Measurements from ENCODE around the gene CDC20.
"Not testable (repeated sequence)": the region's sequence is repeated elsewhere in the genome, so short reads cannot be mapped to it uniquely, and the experiment has no call there.

The CDC20 gene

DNA sequence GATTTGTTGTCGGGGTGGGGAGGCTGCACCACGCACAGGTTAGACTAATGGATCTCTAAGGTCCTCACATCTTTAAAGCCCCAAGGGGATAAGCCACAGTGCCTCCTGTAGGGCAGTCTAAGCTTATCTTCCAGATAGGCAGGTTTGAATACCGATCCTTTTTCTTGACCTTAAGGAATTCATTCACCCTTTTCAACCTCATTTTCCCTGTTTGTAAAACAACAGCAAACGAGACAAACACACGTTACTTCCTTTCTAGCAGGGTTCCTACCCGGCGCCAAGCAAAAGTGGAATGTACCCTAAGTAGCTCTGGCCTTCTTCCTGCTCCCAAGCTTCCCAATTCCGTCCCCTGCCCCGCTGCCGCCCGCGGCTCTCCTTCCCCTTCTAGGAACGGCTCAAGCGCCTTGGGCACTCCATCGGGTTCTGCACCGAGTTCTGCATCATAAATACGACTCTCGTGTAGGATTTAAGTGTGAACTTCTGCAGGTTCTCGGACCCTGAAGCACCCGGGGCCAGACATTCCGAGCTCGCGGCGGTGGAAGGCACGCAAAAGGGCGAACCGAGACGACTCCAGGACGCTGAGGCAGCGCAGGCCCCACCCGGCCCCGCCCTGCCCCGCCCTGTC is 548 bp upstream of the CDC20 start:
- DNase-seq (ENCODE audit: low read depth in 2 of 2) = no peak

GRCh38 chr1:43359696-43360095 is 915 bp downstream of the CDC20 start:
- DNase-seq (ENCODE audit: low read depth in 2 of 2) = no peak

- DNase-seq (ENCODE audit: low read depth in 2 of 2) = no peak
Measured at GRCh38 chr1:43360616-43361015, 1.8 kb downstream of the CDC20 start.

DNA sequence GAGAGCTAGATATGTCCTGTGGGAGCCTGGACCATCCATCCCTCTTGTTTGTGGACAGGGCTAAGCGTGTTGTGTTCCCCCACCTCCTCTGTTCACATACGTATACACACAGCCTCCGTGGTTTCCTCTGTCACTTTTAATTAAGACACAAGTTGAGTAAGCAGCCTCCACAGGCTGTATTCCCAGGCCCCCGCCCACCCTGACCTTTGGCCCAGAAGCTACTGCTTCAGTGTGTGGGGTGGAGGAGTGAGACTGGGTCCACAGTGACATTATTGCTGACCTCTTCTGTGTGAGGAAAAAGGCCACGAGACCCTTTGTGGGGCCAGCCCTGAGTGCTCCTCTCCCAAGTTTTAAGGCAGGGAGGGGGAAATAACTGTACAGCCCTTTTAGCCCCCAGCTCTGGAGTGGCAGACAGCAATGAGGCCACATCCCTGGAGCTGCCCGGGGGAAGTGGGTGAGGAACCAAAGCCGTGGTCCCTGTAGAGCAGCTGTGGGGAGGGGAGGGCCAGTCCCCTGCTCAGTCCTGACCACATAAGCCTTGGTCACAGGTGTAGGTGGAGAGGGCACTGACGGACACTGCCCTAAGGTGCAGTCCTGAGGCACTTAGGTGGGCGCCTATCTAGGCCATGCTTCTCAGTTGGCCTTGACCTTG is 4.6 kb downstream of the CDC20 start:
- DNase-seq (ENCODE audit: low read depth in 2 of 2) = no peak

- no peak for DNase-seq (ENCODE audit: low read depth in 2 of 2)
Measured at GRCh38 chr1:43363935-43364525, 5.2 kb downstream of the CDC20 start.

DNA sequence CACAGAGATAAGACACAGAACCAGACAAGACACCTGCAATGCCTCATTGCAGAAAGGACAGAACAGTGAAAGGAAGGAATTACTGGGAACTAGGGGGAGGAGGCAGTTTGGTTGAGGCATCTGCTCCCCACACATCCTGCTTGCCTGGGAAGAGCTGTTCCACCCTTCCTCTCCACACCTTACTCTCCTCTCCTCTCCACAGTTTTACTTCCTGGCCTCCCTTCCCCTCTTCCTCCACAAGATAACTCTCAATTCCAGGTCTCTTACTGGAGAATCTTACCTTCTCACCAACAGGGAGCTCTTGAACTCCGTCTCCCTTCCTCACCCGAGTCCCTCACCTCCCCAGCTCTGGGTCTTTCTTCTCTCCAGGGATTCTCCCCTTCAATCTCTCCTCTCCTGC is 6.9 kb downstream of the CDC20 start:
- DNase-seq (ENCODE audit: low read depth in 2 of 2) = no peak

GRCh38 chr1:43366179-43366578 is 7.4 kb downstream of the CDC20 start:
- DNase-seq (ENCODE audit: low read depth in 2 of 2) = no peak

DNA sequence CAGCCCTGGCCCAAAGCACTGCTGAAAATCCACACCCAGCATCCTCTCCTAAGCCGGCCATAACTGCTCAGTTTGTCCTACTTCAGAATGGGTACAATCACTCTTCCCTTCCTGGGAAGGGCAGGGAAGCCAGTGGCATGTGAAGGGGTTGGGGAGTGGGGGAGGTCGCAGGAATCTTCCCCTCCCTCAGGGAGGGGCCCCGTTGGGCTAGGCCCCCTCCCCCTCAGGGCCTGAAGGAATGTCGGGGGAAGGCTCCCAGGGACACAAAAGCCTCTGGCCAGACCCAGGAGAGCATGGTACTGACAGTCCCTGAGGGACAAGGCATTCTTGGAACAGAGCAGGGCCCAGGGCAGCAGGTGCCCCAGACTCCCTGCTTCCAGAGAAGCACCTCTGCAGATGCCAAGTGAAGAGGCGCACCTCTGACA is 7.8 kb downstream of the CDC20 start:
- no peak for DNase-seq (ENCODE audit: low read depth in 2 of 2)

DNA sequence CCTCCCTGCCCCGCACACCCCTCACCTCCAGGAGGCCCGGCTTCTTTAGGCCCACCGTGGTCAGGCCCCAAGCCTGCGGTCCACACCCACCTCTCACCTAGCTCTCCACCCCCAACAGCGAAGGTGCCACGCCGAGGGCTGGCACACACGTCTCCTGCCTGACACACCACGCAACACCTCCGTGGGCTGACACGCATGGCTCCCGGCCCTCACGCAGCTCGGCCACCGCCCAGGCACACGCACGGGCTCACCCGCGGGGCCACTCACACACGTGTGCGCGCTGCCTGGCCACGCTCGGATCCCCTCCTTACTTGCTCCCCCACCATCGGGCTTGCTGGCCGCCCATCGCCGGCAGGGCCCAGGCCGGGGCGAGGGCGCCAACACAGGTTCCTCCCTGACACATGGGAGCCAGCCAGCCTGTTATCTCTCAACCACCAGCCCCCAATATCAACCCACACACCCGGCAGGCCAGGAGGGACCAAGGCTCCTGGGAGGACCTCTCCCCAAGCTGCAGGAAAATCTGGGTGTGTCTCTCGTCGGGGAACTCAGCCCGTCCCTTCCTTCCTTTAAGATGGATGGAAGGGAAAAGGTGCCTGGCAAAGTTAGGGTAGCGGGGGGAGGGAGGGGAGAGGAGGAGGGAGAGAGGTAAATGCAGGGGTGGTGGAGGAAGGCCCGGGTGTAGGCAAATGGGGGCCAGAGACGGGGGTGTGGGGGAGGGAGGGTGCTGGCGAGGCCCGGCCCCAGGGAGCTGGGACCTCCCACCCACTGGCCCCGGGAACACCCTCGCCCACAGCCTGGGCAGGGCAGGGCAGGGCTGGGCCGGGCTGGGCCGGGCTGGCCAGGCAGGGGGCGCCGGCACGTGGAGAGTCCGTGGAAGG is 8.5 kb downstream of the CDC20 start:
- DNase-seq (ENCODE audit: low read depth in 2 of 2) = peak; percentile 37 to 52

DNA sequence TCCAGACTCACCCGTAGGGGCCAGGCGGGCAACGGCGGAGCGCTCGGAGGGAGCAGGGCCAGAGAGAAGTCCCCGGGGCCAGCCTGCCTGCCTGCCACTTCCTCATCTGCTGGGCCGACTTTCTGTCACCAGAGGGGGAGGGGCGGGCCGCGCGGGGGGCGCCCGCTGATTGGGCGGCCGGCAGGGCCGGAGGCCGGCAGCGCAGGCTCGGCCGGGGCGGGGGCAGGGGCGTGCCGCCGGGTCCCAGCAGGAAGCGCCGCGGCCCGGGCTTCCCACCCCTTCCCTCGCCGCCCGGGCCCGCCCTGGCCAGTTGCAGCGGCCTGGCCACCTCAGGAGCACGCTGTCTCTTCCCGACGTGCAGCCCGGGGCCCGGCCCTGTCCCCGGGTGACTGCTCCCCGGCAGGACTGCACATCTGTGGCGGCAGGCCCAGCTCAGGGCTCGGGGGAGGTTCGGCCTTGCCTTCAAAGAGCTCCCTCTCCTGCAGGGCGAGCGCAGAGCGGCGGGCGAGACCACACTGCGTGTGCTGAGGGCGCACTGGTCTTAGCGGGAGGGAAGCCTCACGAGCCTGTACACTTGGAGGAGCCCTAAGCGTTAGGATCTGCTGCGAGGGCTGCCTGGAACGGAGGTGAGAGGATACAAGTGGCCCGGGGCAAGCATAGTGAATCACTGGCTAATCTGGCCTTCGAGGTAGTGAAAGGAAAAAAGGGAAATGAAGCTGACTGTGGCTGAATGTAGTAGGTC is 9.3 kb downstream of the CDC20 start, which contains the start of gene ELOVL1:
Gene ELOVL1, minus strand, starts transcription at position 108 of the 742 bp plus-strand sequence. CDS start 2,402 bp downstream, outside the sequence.
- DNase-seq (ENCODE audit: low read depth in 2 of 2) = peak; percentile 89 to 94

DNA sequence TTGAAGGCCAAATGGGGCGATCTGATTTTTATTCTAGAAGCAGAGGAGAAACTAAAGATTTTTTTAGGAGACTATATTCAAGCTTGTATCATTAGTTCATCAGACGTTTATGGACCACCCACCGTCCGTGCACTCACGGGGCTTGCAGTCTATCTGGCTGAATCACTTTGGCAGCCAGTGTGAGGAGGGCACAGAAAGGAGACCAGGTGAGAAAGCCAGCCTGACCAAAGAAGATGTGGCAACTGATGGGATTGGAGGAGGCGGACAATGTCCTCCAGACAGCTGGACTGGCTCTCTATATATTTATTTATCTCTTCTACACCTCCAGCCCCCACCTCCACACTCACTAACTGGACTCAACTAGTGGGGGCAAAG is 9.9 kb downstream of the CDC20 start:
- DNase-seq (ENCODE audit: low read depth in 2 of 2) = no peak

GRCh38 chr1:43369779-43370178 is 11.0 kb downstream of the CDC20 start:
- DNase-seq (ENCODE audit: low read depth in 2 of 2) = not testable (repeated sequence)

GRCh38 chr1:43370564-43370963 is 11.8 kb downstream of the CDC20 start:
- DNase-seq (ENCODE audit: low read depth in 2 of 2) = no peak

DNA sequence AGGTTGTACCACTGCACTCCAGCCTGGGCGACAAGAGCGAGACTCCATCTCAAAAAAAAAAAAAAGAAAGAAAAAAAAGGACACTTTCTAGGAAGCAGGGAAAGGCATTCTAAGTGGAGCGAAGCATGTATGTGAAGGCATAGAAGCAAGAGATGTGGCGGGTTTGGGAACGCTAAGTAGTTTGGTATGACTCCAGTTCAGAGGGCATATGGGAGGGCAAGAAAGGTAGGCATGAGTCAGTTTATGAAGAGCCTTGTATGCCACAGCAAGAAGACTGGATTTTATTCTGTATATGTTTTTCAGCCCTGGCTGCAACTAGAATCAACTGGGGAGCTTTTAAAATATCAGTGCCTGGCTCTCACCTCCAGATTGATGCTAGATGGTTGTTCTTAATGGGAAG is 13.4 kb downstream of the CDC20 start:
- DNase-seq (ENCODE audit: low read depth in 2 of 2) = no peak

- DNase-seq (ENCODE audit: low read depth in 2 of 2) = no peak
Measured at GRCh38 chr1:43373066-43373940, 14.5 kb downstream of the CDC20 start.

GRCh38 chr1:43376723-43377235 is 18.0 kb downstream of the CDC20 start:
- no peak for DNase-seq (ENCODE audit: low read depth in 2 of 2)

GRCh38 chr1:43377831-43378230 is 19.1 kb downstream of the CDC20 start:
- no peak for DNase-seq (ENCODE audit: low read depth in 2 of 2)

DNA sequence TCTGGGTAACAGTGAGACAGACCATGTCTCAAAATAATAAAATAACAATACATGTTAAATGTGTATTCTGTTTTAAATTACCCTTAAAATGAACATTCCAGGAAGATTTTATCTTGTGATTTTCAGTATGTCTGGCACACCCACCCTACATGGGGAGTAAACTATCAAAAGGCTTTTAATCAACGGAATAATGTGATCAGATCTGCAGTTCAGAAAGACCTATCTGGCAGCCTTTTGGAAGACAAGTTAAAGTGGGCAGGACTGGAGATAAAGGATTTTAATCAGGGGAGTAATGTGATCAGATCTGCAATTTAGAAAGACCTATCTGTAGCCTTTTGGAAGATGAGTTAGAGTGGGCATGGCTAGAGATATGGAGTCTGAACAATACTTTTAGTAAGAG is 20.7 kb downstream of the CDC20 start:
- no peak for DNase-seq (ENCODE audit: low read depth in 2 of 2)

DNA sequence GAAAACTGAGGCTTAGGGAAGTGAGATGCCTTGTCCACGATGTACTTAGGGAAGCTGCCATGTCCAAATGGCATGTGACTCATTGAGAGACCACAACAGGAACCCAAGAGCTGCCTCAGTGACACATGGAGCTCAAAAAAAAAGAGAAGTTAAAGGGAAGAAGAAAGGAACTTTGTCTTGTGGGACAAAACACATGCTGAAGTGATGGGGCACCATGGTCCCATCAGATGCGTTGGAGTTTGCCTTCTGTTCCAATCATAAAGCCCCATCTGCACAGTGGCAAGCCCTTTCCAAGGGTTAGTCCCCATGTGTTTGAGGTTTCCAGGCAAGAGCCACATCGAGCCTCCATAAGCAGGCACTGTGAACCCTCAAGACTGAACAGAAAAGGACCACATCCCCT is 22.8 kb downstream of the CDC20 start:
- DNase-seq (ENCODE audit: low read depth in 2 of 2) = no peak

- DNase-seq (ENCODE audit: low read depth in 2 of 2) = no peak
Measured at GRCh38 chr1:43382027-43382779, 23.4 kb downstream of the CDC20 start.

Data from stimulated activated CD8-positive, alpha-beta memory T cell treated with anti-CD3 and anti-CD28 coated beads, Interleukin-2, amount 100 ng/mL, for 48 hours (primary cell).